ENCODE results near the gene COL27A1. TPM values are rescaled to one million over a fixed set of nuclear protein-coding genes. Genes with fewer than 3 reads are reported as not detected.
A peak's percentile ranks its signal among the peaks of the same experiment; 100 is the strongest.

The COL27A1 gene
- total RNA-seq, 2 experiments from 2014 or later: 7.0 to 10.6 TPM

DNA sequence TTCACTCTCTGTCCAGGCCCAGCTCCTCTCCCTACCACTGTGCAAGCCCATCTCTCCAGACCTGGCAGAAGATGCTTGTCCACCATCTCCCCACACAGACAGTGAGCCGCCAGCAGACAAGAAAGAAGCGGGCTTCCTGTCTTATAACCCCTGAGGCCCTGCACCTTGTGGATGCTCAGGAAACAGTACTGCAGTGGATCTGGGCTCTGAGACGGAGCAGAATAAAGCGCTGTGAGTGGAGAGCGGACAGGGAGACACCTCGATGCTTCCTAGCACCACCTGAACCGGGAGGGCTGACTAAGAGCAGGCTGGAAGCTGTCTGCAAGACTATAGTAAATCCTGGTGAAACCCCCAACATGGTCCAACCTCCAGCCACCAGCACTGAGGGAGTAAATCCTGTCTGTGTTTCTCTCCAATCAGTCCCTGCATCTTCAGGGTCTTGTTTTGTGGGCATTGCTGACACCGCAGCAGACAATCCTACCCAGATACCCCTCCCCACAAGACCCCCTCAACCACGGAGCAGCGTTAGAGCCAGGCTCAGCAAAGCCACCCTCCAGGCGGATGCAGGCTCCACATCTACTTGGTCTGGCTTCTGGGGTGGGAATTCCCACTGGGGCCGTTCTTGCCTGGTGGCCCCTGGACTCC lies 193.0 kb downstream of the COL27A1 start:
- intact Hi-C loops (cut with micrococcal nuclease): loop anchor here (2.0 to 5.0 kb wide), 2 partner anchors 139 to 264 kb away; no protein-coding TSS in a partner anchor
- no peak for DNase-seq
- H3K4me3 Mint-ChIP-seq: peak overlapping the region; percentile 24
- no peaks in the 10 kb centered on the region for H3K27me3 Mint-ChIP-seq (ENCODE audit: low read depth)
- peaks cover 77% of the 10 kb centered on the region for H3K36me3 Mint-ChIP-seq (ENCODE audit: low read depth)
- peaks cover 50% of the 10 kb centered on the region for H3K4me1 Mint-ChIP-seq (ENCODE audit: low read depth)
- CTCF ChIA-PET: interaction anchor here (0.7 to 3.4 kb wide), 3 partner anchors 10 to 38 kb away, joined by 3 to 14 read pairs (median 8); no protein-coding TSS in a partner anchor
- no peaks in the 10 kb centered on the region for H3K9me3 Mint-ChIP-seq
- H3K27ac Mint-ChIP-seq: peak overlapping the region; percentile 98

DNA sequence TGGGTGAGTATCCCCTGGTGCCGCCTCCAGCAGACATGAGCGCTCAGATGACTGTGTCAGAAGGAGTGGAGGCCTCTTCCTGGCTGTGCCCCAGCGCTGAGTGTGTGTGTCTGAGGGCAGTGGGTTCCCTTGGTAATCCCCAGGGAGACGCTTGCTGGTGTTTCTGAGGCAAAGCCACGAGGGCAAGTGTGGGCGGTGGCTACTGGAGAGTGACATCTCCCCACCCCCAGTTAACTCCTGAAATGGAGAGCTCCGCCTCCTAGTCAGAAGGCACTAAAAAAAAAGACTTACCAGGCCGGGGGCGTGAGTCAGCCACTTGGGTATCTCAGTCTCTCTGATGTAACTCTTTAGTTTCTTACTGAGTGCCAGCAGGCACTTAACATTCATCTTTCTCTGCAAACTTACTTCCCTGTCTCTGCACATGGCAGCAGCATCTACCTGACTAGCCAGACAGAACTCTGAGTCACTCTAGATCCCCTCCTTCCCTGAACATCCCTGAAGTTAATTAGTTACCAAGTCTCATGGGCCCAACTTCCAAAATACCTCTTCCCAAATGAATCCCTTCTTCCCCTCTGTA lies 193.7 kb downstream of the COL27A1 start:
- Mint-ChIP-seq H3K27ac (peak overlapping the region; percentile 98), H3K4me1 (ENCODE audit: low read depth) (peaks cover 49% of the 10 kb centered on the region), H3K9me3 (no peaks in the 10 kb centered on the region), H3K36me3 (ENCODE audit: low read depth) (peaks cover 72% of the 10 kb centered on the region), H3K27me3 (ENCODE audit: low read depth) (no peaks in the 10 kb centered on the region), H3K4me3 (peak overlapping the region; percentile 24)
- CTCF ChIA-PET: interaction anchor here (0.7 to 3.4 kb wide), 2 partner anchors 32 to 37 kb away, joined by 3 to 14 read pairs; no protein-coding TSS in a partner anchor
- peak; percentile 98 for DNase-seq
- intact Hi-C loops (cut with micrococcal nuclease): loop anchor here (1.0 to 5.0 kb wide), 7 partner anchors 17 to 264 kb away; partner anchors contain the start of gene ATP6V1G1

DNA sequence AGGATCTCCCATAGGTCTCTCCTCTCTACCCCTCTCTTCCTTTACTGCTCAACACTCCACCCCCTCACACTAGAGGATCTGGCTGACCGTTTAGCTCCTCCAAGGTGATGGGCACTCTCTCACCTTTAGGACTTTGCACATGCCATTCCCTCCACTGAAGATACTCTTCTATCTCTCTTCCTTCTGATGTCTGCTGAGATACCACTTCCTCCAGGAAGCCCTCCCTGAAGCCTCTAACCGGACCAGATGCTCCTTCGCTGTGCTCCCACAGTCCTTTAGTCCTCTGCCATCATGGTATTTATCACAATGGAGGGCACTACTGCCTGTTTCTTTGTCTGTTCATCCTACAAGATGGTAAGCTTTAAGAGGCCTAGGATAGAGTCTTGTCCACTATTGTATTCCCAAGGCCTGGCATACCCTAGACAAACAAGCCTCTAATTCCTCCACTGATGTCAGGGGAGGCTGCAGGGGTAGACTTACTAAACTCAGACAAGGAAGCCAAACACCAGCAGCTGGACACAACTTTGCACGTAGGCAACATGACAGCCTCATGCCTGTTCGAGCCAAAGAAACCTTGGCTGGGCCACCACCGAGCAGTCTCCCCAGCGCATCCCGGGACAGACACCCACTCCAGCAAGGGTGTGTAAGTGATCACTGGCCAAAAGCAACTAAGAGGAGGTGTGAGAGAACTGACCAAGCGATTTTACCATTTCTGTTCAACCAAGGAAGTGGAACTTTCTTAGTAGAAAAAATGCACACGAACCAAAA lies 194.6 kb downstream of the COL27A1 start:
- intact Hi-C loops (cut with micrococcal nuclease): loop anchor here (1.0 to 5.0 kb wide), 7 partner anchors 16 to 263 kb away; partner anchors contain the start of gene ATP6V1G1
- H3K9me3 Mint-ChIP-seq: no peaks in the 10 kb centered on the region
- DNase-seq: no peak
- peaks cover 69% of the 10 kb centered on the region for H3K36me3 Mint-ChIP-seq (ENCODE audit: low read depth)
- H3K4me3 Mint-ChIP-seq: peak overlapping the region; percentile 15
- CTCF ChIA-PET: interaction anchor here (0.5 to 3.4 kb wide), 3 partner anchors 36 to 243 kb away, joined by 3 to 14 read pairs (median 4); no protein-coding TSS in a partner anchor
- peaks cover 52% of the 10 kb centered on the region for H3K4me1 Mint-ChIP-seq (ENCODE audit: low read depth)
- peak overlapping the region; percentile 98 for H3K27ac Mint-ChIP-seq
- H3K27me3 Mint-ChIP-seq (ENCODE audit: low read depth): no peaks in the 10 kb centered on the region

DNA sequence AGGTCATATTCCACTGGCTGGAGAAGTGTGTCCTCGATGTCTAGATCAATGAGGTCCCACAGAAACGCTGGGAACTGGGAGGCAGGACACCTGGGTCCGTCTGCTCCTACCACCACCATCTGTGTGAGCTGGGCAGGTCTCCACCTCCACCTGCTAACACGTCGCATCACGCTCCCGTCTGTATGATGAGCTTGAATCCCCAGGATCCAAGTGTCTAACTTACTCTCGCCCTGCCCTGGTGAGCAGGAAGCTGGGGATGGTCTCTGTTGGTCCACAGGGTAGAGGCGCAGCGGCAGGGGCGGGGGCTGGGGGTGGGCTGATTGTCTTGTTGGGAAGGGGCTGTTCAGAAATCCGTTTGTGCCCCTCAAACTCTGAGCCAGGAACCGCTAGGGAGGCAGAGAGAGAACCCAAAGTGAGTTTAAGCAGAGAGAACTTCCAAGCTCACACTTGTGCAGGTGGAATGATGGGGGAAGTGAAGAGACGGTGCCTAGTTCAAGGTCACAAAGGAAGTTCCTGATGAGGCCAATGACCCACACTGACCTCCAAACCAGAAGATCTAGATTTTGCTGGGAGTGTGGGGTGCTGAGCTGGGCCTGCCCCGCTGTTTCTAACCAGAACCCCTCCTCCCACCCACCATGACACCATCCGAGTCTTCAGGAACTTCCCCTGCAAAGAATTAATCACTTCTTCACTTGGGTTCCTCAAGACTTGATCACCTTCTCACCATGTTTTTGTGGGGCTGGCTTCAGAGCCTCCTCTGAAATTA lies 195.5 kb downstream of the COL27A1 start:
- peak; percentile 38 for DNase-seq
- intact Hi-C loops (cut with micrococcal nuclease): no loop called here
- no peaks in the 10 kb centered on the region for H3K27me3 Mint-ChIP-seq (ENCODE audit: low read depth)
- CTCF ChIA-PET: interaction anchor here (0.6 to 1.5 kb wide), 2 partner anchors 14 to 242 kb away, joined by 4 to 5 read pairs; no protein-coding TSS in a partner anchor
- H3K36me3 Mint-ChIP-seq (ENCODE audit: low read depth): peaks cover 62% of the 10 kb centered on the region
- H3K4me3 Mint-ChIP-seq: no peak overlapping the region
- H3K4me1 Mint-ChIP-seq (ENCODE audit: low read depth): peaks cover 52% of the 10 kb centered on the region
- H3K9me3 Mint-ChIP-seq: no peaks in the 10 kb centered on the region
- peak overlapping the region; percentile 98 for H3K27ac Mint-ChIP-seq

DNA sequence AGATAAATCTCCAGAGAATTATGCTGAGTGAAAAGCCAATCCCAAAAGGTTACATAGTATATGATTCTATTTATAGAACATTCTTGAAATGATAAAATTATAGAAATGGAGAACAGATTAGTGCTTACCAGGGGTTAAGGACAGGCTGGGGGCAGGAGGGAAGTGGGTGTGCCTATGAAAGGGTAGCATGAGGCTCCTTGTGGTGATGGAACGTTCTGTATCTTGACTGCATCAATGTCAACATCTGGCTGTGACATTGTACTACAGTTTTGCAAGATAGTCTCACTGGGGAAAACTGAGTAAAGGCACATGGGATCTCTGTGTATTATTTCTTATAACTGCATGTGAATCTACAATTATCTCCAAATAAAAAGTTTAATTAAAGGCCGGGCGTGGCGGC lies 196.6 kb downstream of the COL27A1 start:
- CTCF ChIA-PET: interaction anchor here (1.2 to 1.5 kb wide), 2 partner anchors 13 to 38 kb away, joined by 4 to 5 read pairs; no protein-coding TSS in a partner anchor
- Mint-ChIP-seq H3K4me3 (no peak overlapping the region), H3K27ac (peak overlapping the region; percentile 79), H3K4me1 (ENCODE audit: low read depth) (peaks cover 52% of the 10 kb centered on the region), H3K27me3 (ENCODE audit: low read depth) (no peaks in the 10 kb centered on the region), H3K9me3 (no peaks in the 10 kb centered on the region), H3K36me3 (ENCODE audit: low read depth) (peaks cover 57% of the 10 kb centered on the region)
- intact Hi-C loops (cut with micrococcal nuclease): no loop called here
- no peak for DNase-seq

DNA sequence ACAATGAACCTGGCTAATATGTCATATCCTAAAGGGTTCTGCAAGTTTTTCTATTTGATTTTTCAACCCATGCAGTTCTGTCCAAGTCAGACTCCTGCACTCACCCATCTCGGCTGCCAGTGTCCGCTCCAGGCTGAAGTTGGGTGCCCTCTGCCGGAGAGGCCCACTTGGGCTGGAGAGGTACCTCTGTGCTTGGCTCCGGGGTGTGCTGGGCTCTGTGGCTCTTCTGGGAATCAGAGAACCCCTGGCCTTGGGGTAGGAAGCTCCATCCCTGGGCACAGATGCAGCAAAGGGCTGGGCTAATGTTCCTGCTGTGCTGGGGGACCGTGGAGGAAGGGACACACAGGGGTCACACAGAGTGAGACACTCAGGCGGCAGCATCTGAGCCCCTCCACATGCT lies 200.5 kb downstream of the COL27A1 start:
- intact Hi-C loops (cut with micrococcal nuclease): no loop called here
- H3K36me3 Mint-ChIP-seq (ENCODE audit: low read depth): peaks cover 52% of the 10 kb centered on the region
- H3K27me3 Mint-ChIP-seq (ENCODE audit: low read depth): no peaks in the 10 kb centered on the region
- H3K4me3 Mint-ChIP-seq: no peak overlapping the region
- CTCF ChIA-PET: interaction anchor here (0.8 kb wide), 1 partner anchor 13 kb away, joined by 3 read pairs; no protein-coding TSS in a partner anchor
- H3K27ac Mint-ChIP-seq: peak overlapping the region; percentile 20
- peaks cover 41% of the 10 kb centered on the region for H3K4me1 Mint-ChIP-seq (ENCODE audit: low read depth)
- DNase-seq: no peak
- no peaks in the 10 kb centered on the region for H3K9me3 Mint-ChIP-seq

DNA sequence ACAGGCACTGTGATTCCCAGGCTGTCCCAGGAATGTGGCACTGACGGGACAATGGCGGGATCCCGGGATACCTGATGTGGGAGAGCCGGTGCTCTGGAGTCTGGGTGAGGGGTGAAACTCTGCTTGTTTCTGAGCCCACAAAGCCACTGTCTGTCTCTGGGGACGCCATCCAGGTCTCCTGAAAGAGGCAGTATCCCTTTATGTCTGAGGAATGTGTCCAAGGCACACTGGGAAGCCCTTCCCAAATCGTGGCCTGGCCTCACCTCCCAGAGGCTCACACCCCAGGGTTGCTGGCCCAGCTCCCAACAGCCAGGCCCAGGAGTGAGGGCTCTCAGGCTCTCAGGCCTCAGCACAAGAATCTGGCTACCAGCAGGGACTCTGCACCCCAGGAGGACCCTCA lies 201.5 kb downstream of the COL27A1 start:
- DNase-seq: no peak
- H3K4me3 Mint-ChIP-seq: no peak overlapping the region
- H3K27ac Mint-ChIP-seq: peak overlapping the region; percentile 20
- intact Hi-C loops (cut with micrococcal nuclease): no loop called here
- H3K36me3 Mint-ChIP-seq (ENCODE audit: low read depth): peaks cover 54% of the 10 kb centered on the region
- no peaks in the 10 kb centered on the region for H3K9me3 Mint-ChIP-seq
- CTCF ChIA-PET: no interaction called here
- H3K27me3 Mint-ChIP-seq (ENCODE audit: low read depth): no peaks in the 10 kb centered on the region
- peaks cover 41% of the 10 kb centered on the region for H3K4me1 Mint-ChIP-seq (ENCODE audit: low read depth)

DNA sequence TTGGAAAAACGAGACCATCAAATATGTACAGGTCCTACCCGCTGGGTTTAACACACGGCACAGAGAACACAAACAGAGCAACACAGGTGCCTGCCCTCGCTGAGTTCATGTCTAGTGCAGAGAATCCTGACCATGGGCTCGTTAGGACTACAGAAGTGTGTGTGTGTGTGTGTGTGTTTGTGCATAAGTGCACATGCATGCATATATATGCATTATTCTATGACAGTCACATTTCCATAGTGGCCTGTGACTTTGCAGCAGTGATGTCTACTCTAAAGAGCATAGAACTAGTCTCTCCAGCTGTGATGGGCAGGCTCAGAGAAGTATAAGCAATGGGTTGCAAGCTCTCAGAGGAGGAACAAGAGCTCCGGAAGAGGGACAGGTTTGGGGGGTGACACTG lies 202.0 kb downstream of the COL27A1 start:
- Mint-ChIP-seq H3K36me3 (ENCODE audit: low read depth) (peaks cover 52% of the 10 kb centered on the region), H3K4me3 (no peak overlapping the region), H3K4me1 (ENCODE audit: low read depth) (peaks cover 36% of the 10 kb centered on the region), H3K9me3 (no peaks in the 10 kb centered on the region), H3K27me3 (ENCODE audit: low read depth) (no peaks in the 10 kb centered on the region), H3K27ac (peak overlapping the region; percentile 61)
- CTCF ChIA-PET: interaction anchor here (0.9 kb wide), 1 partner anchor 22 kb away, joined by 3 read pairs; no protein-coding TSS in a partner anchor
- intact Hi-C loops (cut with micrococcal nuclease): no loop called here
- no peak for DNase-seq

DNA sequence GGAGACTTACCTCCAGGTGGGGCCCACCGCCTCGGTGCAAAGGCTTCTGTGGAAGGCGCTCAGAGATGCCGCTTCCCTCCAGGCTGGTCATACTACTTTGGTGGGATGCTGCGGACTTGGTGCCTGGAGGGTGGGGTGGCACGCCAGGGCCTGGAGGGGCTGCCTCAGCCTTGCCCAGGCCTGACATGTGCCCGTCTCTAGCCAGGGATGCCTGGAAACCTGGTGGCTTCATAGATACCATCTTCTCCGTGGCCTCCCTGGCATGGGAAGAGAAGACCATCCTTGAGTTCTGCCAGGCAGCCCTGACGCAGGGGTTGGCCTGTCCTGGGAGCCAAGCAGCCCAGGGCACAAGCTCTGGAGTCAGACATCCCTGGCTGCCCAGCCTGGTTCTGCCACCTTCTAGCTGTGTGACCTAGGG lies 202.6 kb downstream of the COL27A1 start:
- intact Hi-C loops (cut with micrococcal nuclease): no loop called here

DNA sequence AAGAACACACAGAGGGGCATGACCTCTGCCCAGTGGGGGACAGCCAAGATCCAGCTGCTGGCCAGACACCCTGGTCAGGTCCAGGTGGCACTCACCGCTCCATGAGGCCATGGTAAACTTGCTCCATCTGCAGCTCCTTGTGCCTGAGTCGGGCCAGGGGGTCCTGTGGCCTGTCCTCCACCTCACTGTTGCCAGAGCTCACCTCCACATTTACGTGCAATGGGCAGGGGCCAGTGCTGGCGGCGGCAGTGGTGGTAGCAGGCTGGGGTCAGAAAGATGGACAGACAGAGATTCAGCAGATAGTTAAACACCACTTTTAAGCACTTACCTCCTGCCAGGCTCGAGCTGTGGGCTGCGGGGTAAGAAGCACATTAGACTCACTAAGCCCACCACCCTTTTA lies 204.5 kb downstream of the COL27A1 start:
- Mint-ChIP-seq H3K27me3 (ENCODE audit: low read depth) (no peaks in the 10 kb centered on the region), H3K27ac (peak overlapping the region; percentile 75), H3K36me3 (ENCODE audit: low read depth) (peaks cover 64% of the 10 kb centered on the region), H3K4me3 (no peak overlapping the region), H3K9me3 (no peaks in the 10 kb centered on the region), H3K4me1 (ENCODE audit: low read depth) (peaks cover 48% of the 10 kb centered on the region)
- DNase-seq: no peak
- intact Hi-C loops (cut with micrococcal nuclease): no loop called here
- CTCF ChIA-PET: no interaction called here

More for the DNA sequence above, 202.6 kb downstream of the COL27A1 start:
- H3K27me3 Mint-ChIP-seq (ENCODE audit: low read depth): no peaks in the 10 kb centered on the region
- peaks cover 51% of the 10 kb centered on the region for H3K36me3 Mint-ChIP-seq (ENCODE audit: low read depth)
- no peak for DNase-seq
- H3K9me3 Mint-ChIP-seq: no peaks in the 10 kb centered on the region
- H3K27ac Mint-ChIP-seq: no peak overlapping the region
- H3K4me3 Mint-ChIP-seq: no peak overlapping the region
- H3K4me1 Mint-ChIP-seq (ENCODE audit: low read depth): peaks cover 33% of the 10 kb centered on the region
- CTCF ChIA-PET: interaction anchor here (0.9 kb wide), 1 partner anchor 22 kb away, joined by 3 read pairs; no protein-coding TSS in a partner anchor

DNA sequence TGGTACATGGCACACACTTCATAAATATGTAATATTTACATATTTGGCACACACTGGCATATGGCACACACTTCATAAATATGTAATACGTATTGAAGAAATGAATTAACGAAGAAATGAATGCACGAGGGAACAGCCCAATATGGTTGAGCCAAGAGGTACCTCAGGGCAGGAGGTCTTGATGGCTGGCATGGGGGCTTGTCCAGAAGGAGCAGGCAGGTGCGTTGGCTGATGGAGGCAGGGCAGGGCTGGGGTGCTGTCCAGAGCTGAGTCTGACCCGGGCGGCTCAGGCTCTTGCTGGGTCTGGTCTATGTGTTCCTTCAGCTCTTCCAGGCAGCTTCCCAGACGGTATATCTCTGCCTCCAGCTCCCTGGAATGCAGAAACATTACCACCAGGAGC lies 206.2 kb downstream of the COL27A1 start:
- CTCF ChIA-PET: interaction anchor here (0.7 to 1.7 kb wide), 3 partner anchors 8 to 47 kb away, joined by 3 to 5 read pairs (median 4); no protein-coding TSS in a partner anchor
- Mint-ChIP-seq H3K4me3 (no peak overlapping the region), H3K36me3 (ENCODE audit: low read depth) (peaks cover 74% of the 10 kb centered on the region), H3K27me3 (ENCODE audit: low read depth) (no peaks in the 10 kb centered on the region), H3K9me3 (no peaks in the 10 kb centered on the region), H3K27ac (peak overlapping the region; percentile 75), H3K4me1 (ENCODE audit: low read depth) (peaks cover 62% of the 10 kb centered on the region)
- intact Hi-C loops (cut with micrococcal nuclease): no loop called here
- DNase-seq: no peak

Measured in activated naive CD4-positive, alpha-beta T cell treated with anti-CD3 and anti-CD28 coated beads for 36 hours (primary cell).